GM12878 (cell line): ENCODE data around the gene RNF121. TPM values are rescaled to one million over a fixed set of nuclear protein-coding genes. Genes with fewer than 3 reads are reported as not detected.

Experiments
- ATAC-seq: fragments of 200-7000 bp; cut with Tn5 transposase; 3 replicates; pipeline ENCODE4 v1.9.1; 2020; ENCODE audit warnings: mild to moderate bottlenecking, moderate library complexity
- BruUV-seq: library from RNA; stranded (reverse); fragments of 400-500 nt; replicated peaks from 2 replicates; lab custom pipeline; 2021; lab: Mats Ljungman, UMichigan
- CTCF ChIA-PET: fragments of 300-600 bp; sonication (Branson Sonifier 250); formaldehyde crosslinking; extraction: SDS; loops from one replicate; lab custom pipeline; 2021; ENCODE audit warnings: inconsistent platforms; lab: Yijun Ruan, JAX
- POLR2A ChIA-PET: fragments of 350-600 bp; formaldehyde crosslinking; extraction: SDS; loops from one replicate; lab custom pipeline; 2021; ENCODE audit warnings: inconsistent platforms; lab: Charles Lee
- RAD21 ChIA-PET: fragments of 300-600 bp; sonication (Branson Sonifier 250); formaldehyde crosslinking; loops from one replicate; lab custom pipeline; 2023; ENCODE audit warnings: antibody characterized with exemption; ENCODE audit not compliant: unreplicated experiment; lab: Charles Lee
- SMC1A ChIA-PET: fragments of 300-600 bp; sonication (Branson Sonifier 250); formaldehyde crosslinking; loops from one replicate; lab custom pipeline; 2023; ENCODE audit not compliant: unreplicated experiment, uncharacterized antibody; lab: Charles Lee
- DNase-seq: peaks from one replicate; pipeline ENCODE4 v3.0.0-alpha.2; 2011; ENCODE audit warnings: low read depth, low spot score
- FAIRE-seq: peaks from 3 replicates; lab custom pipeline; 2011; peaks lifted over from hg19 to GRCh38; lab: Jason Lieb, UNC
- H2AFZ ChIP-seq: 2 replicates; pipeline ENCODE4 v1.6.0; 2011; ENCODE audit warnings: low read depth, low read length, control low read depth; ENCODE audit not compliant: control insufficient read depth
- H3K27ac ChIP-seq: 2 replicates; pipeline ENCODE4 v1.5.1; 2011; ENCODE audit warnings: control low read depth; ENCODE audit not compliant: control insufficient read depth, insufficient read depth
- H3K27me3 ChIP-seq, 2 experiments: replicated peaks in 1 of 2; 2 replicates each; pipeline versions ENCODE4 v1.6.0 to v1.6.1; 2011; ENCODE audit warnings: low read length in 1 of 2; ENCODE audit not compliant: control insufficient read depth in 2 of 2, insufficient read depth in 2 of 2
- H3K36me3 ChIP-seq, 2 experiments: 2 replicates each; pipeline ENCODE4 v1.5.1; 2011; ENCODE audit warnings: low read length in 1 of 2; ENCODE audit not compliant: control insufficient read depth in 2 of 2, insufficient read depth in 2 of 2
- H3K4me1 ChIP-seq: 2 replicates; pipeline ENCODE4 v1.6.1; 2011; ENCODE audit warnings: mild to moderate bottlenecking, low read length, moderate library complexity, mixed read lengths; ENCODE audit not compliant: control insufficient read depth, insufficient read depth
- H3K4me2 ChIP-seq: 2 replicates; pipeline ENCODE4 v1.6.0; 2011; ENCODE audit warnings: control low read depth; ENCODE audit not compliant: control insufficient read depth, insufficient read depth
- H3K4me3 ChIP-seq: fragments of 200-600 bp; sonication (generic); 2 replicates; pipeline ENCODE4 v1.5.1; 2016
- H3K79me2 ChIP-seq: 2 replicates; pipeline ENCODE4 v1.6.0; 2011; ENCODE audit warnings: low read length; ENCODE audit not compliant: control insufficient read depth, insufficient read depth
- H3K9ac ChIP-seq: 2 replicates; pipeline ENCODE4 v1.8.0; 2011; ENCODE audit warnings: low read length, control low read depth, mixed read lengths; ENCODE audit not compliant: control insufficient read depth, insufficient read depth
- H3K9me3 ChIP-seq: replicated peaks from 3 replicates; pipeline ENCODE4 v1.5.1; 2011; ENCODE audit warnings: mild to moderate bottlenecking, low read length; ENCODE audit not compliant: control insufficient read depth, insufficient read depth
- H4K20me1 ChIP-seq: 2 replicates; pipeline ENCODE4 v1.6.0; 2011; ENCODE audit not compliant: control insufficient read depth, insufficient read depth
- PAX5 ChIP-seq: IDR thresholded peaks from 2 replicates; pipeline ENCODE4 v1.6.1; 2011; ENCODE audit warnings: low read depth, low read length, borderline replicate concordance
- POU2F2 ChIP-seq: IDR thresholded peaks from 3 replicates; pipeline ENCODE4 v1.6.1; 2011; ENCODE audit warnings: low read depth, mild to moderate bottlenecking, low read length, borderline replicate concordance
- USF2 ChIP-seq: IDR thresholded peaks from 2 replicates; pipeline ENCODE4 v1.6.1; 2011; ENCODE audit warnings: low read depth, low read length, improper control_type of control experiment, borderline replicate concordance
- WGBS: methylation state at CpG from one replicate; pipeline ENCODE4 v1.1.6; 2016; ENCODE audit warnings: low lambda C conversion rate; ENCODE audit not compliant: insufficient replicate concordance, insufficient coverage; ENCODE audit errors: missing lambda C conversion rate; 5-methylcytosine and 5-hydroxymethylcytosine counted together
- in situ Hi-C: fragments of 300-500 bp; cut with MboI; formaldehyde crosslinking; loops from 9 replicates; pipeline ENCODE4 v1.14.3; 2018; ENCODE audit warnings: mixed read lengths
- intact Hi-C: fragments of 100-400 bp; cut with micrococcal nuclease; formaldehyde crosslinking; loops from one replicate; pipeline ENCODE4 v1.14.2; 2022; ENCODE audit not compliant: unreplicated experiment
- polyA plus RNA-seq, 11 experiments: library from polyadenylated mRNA; depleted of rRNA in 4 of 11; unstranded in 6 of 11; stranded (reverse) in 5 of 11; fragments of >200 nt; fragmentation: Nextera tagmentation in 4 of 11; fragmentation: Illumina TruSeq in 1 of 11; extraction: Ambion mirVana in 4 of 11; extraction: Trizol in 1 of 11; gene quantifications; 1 replicate in 1 of 11; 2 replicates in 10 of 11; pipeline versions ENCODE4 v1.2.1 to v1.2.3, GENCODE V29; 2011 to 2016; ENCODE audit warnings: inconsistent platforms in 2 of 11, missing spikeins in 2 of 11, low read depth in 1 of 11
- total RNA-seq, 4 experiments: library from RNA; depleted of rRNA in 3 of 4; stranded (reverse); fragments of >200 nt in 3 of 4; fragmentation: Illumina TruSeq in 1 of 4; extraction: Trizol in 1 of 4; gene quantifications; 2 replicates each; pipeline versions ENCODE4 v1.2.1 to v1.2.3, GENCODE V29; 2013 to 2021

RNF121 gene
- total and polyA plus RNA-seq, 10 of the 15 experiments (the other 5 are each of a cell fraction or from before 2014, with no cell fraction given) = 8.6 to 73.7 (median 32.7) TPM

- H3K4me1 ChIP-seq = peaks cover 35% of the 10 kb centered on the region
- ATAC-seq (no peak), FAIRE-seq (no peak), DNase-seq (no peak)
- BruUV-seq = no TSS peak
- H3K4me3 ChIP-seq = peak overlapping the region; percentile 65
- no peaks in the 10 kb centered on the region for H3K9me3 ChIP-seq
- no peaks in the 10 kb centered on the region for H3K27me3 ChIP-seq
- ChIA-PET SMC1A (interaction anchor here (0.7 to 4.3 kb wide), 13 partner anchors 8 to 75 kb away, joined by 3 to 48 read pairs (median 8); partner anchors contain the start of gene ANAPC15), RAD21 (interaction anchor here (1.0 to 4.7 kb wide), 9 partner anchors 12 to 74 kb away, joined by 3 to 46 read pairs (median 9); partner anchors contain the start of gene ANAPC15), POLR2A (interaction anchor here (0.9 to 3.9 kb wide), 12 partner anchors 9 to 107 kb away, joined by 3 to 15 read pairs (median 4); no protein-coding TSS in a partner anchor), CTCF (interaction anchor here (0.5 to 4.4 kb wide), 13 partner anchors 11 to 268 kb away, joined by 3 to 63 read pairs (median 5); no protein-coding TSS in a partner anchor)
- peaks cover 68% of the 10 kb centered on the region for H3K79me2 ChIP-seq
- H3K9ac ChIP-seq = peak overlapping the region; percentile 82
- H4K20me1 ChIP-seq = no peaks in the 10 kb centered on the region
- peaks cover 2 to 21% of the 10 kb centered on the region in 2 experiments for H3K36me3 ChIP-seq
- TF ChIP-seq USF2 (no peak), POU2F2 (no peak), PAX5 (no peak)
- TF ChIP-seq, all 136 proteins: peak for 0
- 2% methylated on average over 4 of the region's 4 CpGs for WGBS
- peak overlapping the region; percentile 71 for H3K27ac ChIP-seq
- in situ Hi-C loops = no loop called here
- H2AFZ ChIP-seq = no peak overlapping the region
- peak overlapping the region; percentile 88 for H3K4me2 ChIP-seq
- intact Hi-C loops = no loop called here
These were observed 108.9 kb downstream of the RNF121 start for GRCh38 chr11:72037554-72038311.
